HT-29 (cell line): ENCODE measurements around the gene PITPNM1. TPM values are rescaled to one million over a fixed set of nuclear protein-coding genes. Genes with fewer than 3 reads are reported as not detected.
"Not testable (repeated sequence)": the region's sequence is repeated elsewhere in the genome, so short reads cannot be mapped to it uniquely, and the experiment has no call there.

ENCODE experiments used
- DNase-seq: peaks from one replicate; pipeline ENCODE4 v3.0.0-alpha.2; 2015; ENCODE audit warnings: low spot score
- total RNA-seq: library from RNA; depleted of rRNA; stranded (reverse); fragments of >200 nt; shearing (Covaris generic); gene quantifications from 2 replicates; pipeline ENCODE4 v1.2.3, GENCODE V29; 2014

Gene PITPNM1
- total RNA-seq, 1 experiment from 2014 or later: 60.8 TPM

DNA sequence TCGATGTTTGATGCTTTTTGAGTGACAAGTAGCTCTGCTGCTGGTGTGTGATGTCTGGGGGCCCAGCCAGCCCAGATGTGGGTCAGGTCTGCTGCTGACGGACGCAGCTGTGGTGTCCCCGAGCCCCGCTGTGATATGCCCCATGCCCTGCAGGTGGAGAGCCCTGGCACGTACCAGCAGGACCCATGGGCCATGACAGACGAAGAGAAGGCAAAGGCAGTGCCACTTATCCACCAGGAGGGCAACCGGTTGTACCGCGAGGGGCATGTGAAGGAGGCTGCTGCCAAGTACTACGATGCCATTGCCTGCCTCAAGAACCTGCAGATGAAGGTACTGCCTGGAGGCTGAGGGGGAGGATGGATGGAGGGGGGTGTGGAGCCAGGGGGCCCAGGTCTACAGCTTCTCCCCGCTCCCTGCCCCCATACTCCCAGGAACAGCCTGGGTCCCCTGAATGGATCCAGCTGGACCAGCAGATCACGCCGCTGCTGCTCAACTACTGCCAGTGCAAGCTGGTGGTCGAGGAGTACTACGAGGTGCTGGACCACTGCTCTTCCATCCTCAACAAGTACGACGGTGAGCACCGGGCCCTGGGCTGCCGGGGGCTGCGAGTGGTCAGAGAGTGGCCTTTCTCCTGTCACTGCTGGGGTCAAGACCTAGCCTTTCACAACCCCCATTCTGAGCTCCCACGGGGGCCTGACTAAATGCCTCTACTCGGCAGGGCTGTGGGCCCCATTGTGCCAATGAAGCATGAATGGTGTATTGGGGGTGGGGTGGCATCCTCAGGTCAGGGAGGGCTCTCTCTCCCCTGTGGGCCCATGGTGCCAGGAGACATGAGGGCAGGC, 15.1 kb downstream of the PITPNM1 start:
- DNase-seq: no peak

DNA sequence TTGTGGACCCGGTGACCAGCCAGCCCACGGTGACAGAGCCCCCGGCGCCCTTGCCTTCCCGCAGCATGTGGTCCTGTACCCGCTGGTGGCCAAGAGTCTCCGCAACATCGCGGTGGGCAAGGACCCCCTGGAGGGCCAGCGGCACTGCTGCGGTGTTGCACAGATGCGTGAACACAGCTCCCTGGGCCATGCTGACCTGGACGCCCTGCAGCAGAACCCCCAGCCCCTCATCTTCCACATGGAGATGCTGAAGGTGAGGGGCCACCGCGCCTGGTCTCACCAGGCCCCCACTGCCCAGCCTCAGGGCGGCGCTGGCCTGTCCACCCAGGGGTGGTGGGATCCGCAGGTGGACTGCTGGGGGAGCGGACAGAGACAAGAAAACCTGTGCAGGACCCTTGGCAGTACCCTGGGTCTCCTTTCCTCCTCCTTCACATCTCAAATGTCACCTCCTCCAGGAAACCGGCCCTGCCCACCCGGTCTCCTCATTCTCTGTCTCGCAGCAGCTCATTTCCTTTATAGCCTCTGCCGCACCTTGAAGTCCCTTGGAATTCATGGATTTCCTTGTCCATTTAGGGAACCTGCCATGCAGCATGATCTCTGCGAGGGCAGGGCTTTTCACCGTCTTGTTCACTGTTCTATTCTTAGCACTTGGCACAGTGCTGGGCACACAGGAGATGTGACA, 15.8 kb downstream of the PITPNM1 start:
- no peak for DNase-seq

GRCh38 chr11:67486481-67487195, 18.5 kb downstream of the PITPNM1 start:
- DNase-seq: no peak

DNA sequence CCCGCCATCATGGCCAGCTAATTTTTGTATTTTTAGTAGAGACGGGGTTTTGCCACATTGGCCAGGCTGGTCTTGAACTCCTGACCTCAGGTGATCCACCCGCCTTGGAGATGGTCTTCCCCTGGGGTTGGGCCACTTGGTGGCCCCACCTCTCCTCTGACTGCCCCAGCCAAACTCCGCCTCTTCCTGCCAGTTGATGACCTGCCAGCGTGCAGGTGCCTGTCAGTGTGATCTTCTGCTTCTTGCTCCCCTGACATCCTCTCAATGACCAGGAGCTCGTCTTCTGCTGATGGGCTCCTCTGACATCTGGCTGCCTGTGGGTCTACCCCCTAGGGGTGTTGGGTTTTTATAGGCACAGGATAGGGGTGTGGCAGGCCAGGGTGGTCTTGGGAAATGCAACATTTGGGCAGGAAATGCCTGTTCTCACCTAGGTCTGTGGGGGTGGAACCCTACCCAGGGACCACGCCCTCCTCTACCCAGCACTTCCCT, 19.2 kb downstream of the PITPNM1 start:
- not testable (repeated sequence) for DNase-seq

DNA sequence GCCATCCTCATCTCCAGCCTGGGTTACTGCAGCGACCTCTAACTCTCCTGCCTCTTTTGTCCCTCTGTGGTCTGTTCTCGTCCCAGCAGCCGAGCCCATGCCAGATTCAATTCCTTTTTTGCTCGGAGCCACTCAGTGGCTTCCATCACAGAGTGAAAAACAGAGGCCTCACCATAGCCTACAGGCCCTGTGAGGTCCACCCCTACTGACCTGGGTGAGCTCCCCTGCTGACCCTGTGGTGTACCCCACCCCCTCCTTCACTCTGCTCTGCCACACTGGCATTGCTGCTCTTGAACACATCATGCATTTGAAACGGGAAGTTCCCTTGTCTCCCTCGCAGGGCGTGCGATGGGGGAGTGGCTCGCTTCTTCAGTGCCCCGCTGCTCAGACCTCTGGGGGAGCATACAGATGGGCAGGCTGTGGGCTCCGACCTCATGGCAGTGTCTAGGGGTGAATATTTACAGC, 20.3 kb downstream of the PITPNM1 start:
- no peak for DNase-seq

DNA sequence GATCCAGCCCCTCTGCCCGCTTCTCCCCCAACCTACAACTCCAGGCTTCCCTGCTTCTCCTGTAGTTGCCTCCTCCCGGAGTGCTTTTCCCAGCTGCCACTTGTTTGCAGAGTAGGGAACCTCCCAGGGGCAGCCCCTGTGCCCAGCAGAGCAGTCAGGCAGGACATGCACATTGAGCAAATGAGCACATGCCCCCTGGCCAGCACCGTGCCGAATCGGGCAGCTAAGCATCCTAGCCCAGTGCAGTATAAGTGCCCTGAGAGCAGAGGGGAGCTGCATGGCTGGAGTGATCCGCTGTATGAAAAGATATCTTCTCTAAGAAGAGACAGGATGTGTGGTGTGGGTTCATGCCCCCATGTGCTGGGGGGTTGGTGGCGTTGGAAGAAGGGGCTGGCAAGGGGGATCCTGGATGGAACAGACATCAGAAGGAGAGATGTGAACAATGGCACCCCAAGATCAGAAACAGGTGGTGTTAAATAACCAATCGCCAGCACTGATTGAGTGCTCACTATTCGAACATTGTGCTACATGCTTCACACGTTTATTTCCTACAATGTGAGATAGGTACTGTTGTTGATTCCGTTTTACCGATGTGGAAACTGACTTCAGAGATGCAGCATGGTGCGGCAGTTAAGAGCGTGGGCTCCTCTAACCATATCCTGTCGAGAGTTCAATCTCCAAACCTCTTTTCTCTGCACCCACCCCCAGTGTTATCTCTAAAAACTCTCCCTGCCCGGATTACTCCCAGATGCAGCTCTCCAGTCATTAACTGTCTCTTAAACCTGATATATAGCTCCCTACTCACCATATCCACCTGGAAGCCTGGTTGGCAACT, 21.1 kb downstream of the PITPNM1 start:
- no peak for DNase-seq

DNA sequence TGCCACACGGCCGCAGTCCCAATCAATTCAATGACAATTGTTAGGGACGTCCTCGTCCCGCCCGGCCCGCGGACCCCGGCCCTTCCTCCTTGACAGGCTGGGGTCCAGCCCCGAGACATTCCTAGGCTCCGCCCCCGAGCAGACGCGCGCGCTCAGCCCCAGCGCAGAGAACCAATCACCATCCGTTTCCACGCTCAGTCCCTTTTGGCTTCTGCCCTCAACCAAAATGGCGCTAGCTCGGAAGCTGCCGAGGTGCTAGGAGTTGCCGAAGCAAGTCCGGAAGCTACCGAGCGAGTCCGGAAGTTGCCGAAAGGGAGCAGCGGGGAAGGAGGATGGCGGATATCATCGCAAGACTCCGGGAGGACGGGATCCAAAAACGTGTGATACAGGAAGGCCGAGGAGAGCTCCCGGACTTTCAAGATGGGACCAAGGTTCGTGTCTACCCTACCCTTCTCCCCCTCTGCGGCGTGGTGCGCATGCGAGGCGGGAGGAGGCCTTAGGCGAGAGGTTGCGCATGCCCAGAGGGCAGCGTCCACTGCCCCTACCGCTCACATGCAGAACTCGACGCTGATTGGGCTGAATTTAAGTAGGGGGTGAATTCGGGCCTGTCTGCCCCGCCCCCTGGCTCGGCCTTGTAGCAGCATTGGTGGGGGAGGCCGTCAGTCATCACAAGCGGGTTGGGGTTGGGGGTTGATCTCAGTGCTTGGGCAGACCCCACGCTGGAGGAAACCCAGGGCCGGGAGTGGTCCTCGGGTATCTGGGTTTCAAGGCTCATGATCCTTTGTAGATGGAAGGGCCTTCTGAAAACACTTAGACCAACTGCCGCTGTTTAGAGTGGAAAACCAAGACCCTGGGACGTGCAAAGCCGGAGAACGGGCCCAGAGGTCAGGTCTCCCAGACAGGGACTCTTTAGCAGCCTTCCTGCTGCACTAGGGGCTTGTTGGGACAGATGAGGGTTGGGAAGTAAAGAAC, 22.1 kb downstream of the PITPNM1 start, which contains the start of gene AIP:
Gene AIP (plus strand): TSS at position 200 of the 972 bp plus-strand sequence. CDS start 133 bp downstream, at position 333.
- peak; percentile 99 for DNase-seq

- DNase-seq: no peak
Measured at GRCh38 chr11:67482275-67482826, 22.8 kb downstream of the PITPNM1 start.

DNA sequence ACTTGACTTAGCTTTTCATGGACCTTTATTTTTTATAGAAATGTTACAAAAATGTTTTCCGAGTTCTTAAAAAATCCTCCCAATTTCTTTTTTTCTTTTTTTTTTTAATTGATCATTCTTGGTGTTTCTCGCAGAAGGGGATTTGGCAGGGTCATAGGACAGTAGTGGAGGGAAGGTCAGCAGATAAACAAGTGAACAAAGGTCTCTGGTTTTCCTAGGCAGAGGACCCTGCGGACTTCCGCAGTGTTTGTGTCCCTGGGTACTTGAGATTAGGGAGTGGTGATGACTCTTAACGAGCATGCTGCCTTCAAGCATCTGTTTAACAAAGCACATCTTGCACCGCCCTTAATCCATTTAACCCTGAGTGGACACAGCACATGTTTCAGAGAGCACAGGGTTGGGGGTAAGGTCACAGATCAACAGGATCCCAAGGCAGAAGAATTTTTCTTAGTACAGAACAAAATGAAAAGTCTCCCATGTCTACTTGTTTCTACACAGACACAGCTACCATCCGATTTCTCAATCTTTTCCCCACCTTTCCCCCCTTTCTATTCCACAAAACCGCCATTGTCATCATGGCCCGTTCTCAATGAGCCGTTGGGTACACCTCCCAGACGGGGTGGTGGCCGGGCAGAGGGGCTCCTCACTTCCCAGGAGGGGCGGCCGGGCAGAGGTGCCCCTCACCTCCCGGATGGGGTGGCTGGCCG, 27.7 kb downstream of the PITPNM1 start:
- DNase-seq: not testable (repeated sequence)

GRCh38 chr11:67476692-67477091, 28.5 kb downstream of the PITPNM1 start:
- not testable (repeated sequence) for DNase-seq

GRCh38 chr11:67472882-67473281, 32.3 kb downstream of the PITPNM1 start:
- no peak for DNase-seq

- DNase-seq: no peak
Measured at GRCh38 chr11:67470337-67471002, 34.7 kb downstream of the PITPNM1 start.

- no peak for DNase-seq
Measured at GRCh38 chr11:67469508-67469811, 35.7 kb downstream of the PITPNM1 start.

GRCh38 chr11:67468759-67469507, 36.2 kb downstream of the PITPNM1 start, which contains the start of gene TMEM134:
Gene TMEM134 (minus strand): TSS chr11:67469251. CDS start chr11:67469192, 59 bp downstream.
- DNase-seq: peak; percentile 94

GRCh38 chr11:67468456-67468758, 36.8 kb downstream of the PITPNM1 start:
- DNase-seq: no peak

DNA sequence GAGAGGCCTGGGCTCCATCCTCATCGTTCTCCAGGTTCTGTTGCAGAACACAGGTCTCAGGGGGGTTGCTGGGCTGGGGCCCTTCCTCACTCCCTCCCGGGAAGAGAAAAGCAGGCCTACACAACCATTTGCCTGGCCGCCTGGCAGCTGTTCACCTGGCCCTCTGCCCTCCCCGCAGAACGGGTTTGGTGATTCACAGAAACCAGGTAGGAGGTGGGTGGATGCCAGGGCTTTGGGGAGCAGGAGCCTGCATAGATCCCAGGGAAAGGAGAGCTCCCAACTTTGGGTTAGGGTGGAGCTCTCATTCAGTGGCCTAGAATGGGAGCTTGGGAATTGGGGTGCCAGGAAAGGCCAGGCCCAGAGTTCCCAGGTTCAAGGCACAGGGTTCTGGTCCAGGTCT, 37.1 kb downstream of the PITPNM1 start:
- DNase-seq: peak; percentile 93

DNA sequence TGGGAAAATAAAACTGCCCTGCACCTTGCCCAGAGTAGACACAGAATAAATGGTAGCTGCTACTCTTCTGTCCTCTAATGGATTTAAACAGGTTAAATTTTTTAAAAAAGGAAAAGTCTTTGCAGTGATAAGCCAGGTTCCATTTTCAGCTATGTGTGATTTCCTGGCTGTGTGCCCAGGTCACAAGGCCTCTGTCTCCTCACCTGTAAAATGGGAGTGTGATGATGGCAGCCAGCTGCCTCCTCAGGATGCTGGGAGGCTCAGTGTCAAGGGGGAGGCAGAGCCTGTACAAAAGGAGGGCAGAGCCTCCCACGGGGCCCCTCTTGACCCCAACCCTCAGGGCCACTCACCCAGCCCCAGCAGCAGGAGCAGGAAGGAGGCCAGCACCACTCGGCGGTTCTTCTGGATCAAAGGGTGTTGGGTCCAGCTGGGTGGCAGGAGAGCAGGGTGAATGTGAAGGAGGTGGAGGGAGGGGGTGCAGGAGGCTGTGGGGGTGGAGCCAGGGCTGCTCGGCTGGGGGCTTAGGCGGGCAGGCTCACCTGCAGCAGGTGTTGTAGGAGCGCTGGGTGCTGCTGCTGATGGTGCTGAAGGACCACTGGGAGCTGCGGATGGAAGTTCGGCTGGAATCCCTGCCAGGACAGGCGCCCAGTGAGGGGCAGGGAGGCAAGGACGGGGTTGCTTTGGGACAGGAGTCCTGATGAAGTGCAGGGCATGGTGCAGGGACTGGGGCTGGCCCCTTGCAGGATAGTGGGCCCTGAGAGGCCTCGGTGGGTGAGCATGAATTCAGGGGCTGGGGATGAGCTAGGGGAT, 38.0 kb downstream of the PITPNM1 start:
- no peak for DNase-seq
